WTC11 (cell line): ENCODE measurements around the gene SOWAHB. TPM values are rescaled to one million over a fixed set of nuclear protein-coding genes. Genes with fewer than 3 reads are reported as not detected.

Experiments used
- ATAC-seq: fragments of 200-7000 bp; cut with Tn5 transposase; 2 replicates; pipeline ENCODE4 v1.10.0; 2021; ENCODE audit warnings: mild to moderate bottlenecking, moderate library complexity
- CTCF ChIA-PET: fragments of 300-600 bp; sonication (Branson Sonifier 250); formaldehyde crosslinking; loops from one replicate; lab custom pipeline; 2021; ENCODE audit warnings: antibody characterized with exemption; lab: Charles Lee
- POLR2A ChIA-PET: fragments of 350-600 bp; sonication (Branson Sonifier 250); formaldehyde crosslinking; loops from one replicate; lab custom pipeline; 2021; ENCODE audit warnings: antibody characterized with exemption; lab: Charles Lee
- DNase-seq: peaks from one replicate; pipeline ENCODE4 v3.0.0; 2021; ENCODE audit warnings: low spot score
- H3K27ac Mint-ChIP-seq: 2 replicates; pipeline ENCODE4 v1.8.0; 2021; ENCODE audit warnings: mixed read lengths
- H3K27me3 Mint-ChIP-seq: 2 replicates; pipeline ENCODE4 v1.8.0; 2021; ENCODE audit warnings: low read depth, mild to moderate bottlenecking, moderate library complexity, mixed read lengths
- H3K36me3 Mint-ChIP-seq: 2 replicates; pipeline ENCODE4 v1.8.0; 2021; ENCODE audit warnings: mixed read lengths
- H3K4me1 Mint-ChIP-seq: 2 replicates; pipeline ENCODE4 v1.8.0; 2022; ENCODE audit warnings: mixed read lengths
- H3K4me3 Mint-ChIP-seq: 2 replicates; pipeline ENCODE4 v1.8.0; 2021; ENCODE audit warnings: mild to moderate bottlenecking, moderate library complexity, mixed read lengths
- H3K9me3 Mint-ChIP-seq: 2 replicates; pipeline ENCODE4 v1.8.0; 2021; ENCODE audit warnings: mixed read lengths
- CREB1 ChIP-seq: sonication (generic); formaldehyde crosslinking; IDR thresholded peaks from 2 replicates; pipeline ENCODE4 v1.8.0; 2023; ENCODE audit warnings: mild to moderate bottlenecking, missing genetic modification reagents
- NR1H2 ChIP-seq: sonication (generic); formaldehyde crosslinking; IDR thresholded peaks from 2 replicates; pipeline ENCODE4 v1.9.0; 2021; ENCODE audit warnings: mild to moderate bottlenecking, moderate library complexity, missing genetic modification reagents
- OVOL2 ChIP-seq: fragments of 250-450 bp; sonication (Bioruptor Pico); IDR thresholded peaks from 2 replicates; pipeline ENCODE4 v1.9.0; 2021; ENCODE audit warnings: mild to moderate bottlenecking, borderline replicate concordance
- SP1 ChIP-seq: sonication (generic); formaldehyde crosslinking; conservative IDR thresholded peaks from 2 replicates; pipeline ENCODE4 v1.8.1; 2022; ENCODE audit warnings: missing genetic modification reagents
- TEAD1 ChIP-seq: sonication (generic); formaldehyde crosslinking; IDR thresholded peaks from 2 replicates; pipeline ENCODE4 v1.8.0; 2022; ENCODE audit warnings: mild to moderate bottlenecking, missing genetic modification reagents
- ZNF232 ChIP-seq: sonication (generic); formaldehyde crosslinking; IDR thresholded peaks from 2 replicates; pipeline ENCODE4 v1.8.0; 2022; ENCODE audit warnings: mild to moderate bottlenecking, missing genetic modification reagents
- ZNF317 ChIP-seq: sonication (generic); formaldehyde crosslinking; IDR thresholded peaks from 2 replicates; pipeline ENCODE4 v1.8.1; 2023; ENCODE audit warnings: low read depth, mild to moderate bottlenecking, moderate library complexity, missing genetic modification reagents, borderline replicate concordance
- ZNF423 ChIP-seq: fragments of 250-450 bp; sonication (Bioruptor Pico); IDR thresholded peaks from 2 replicates; pipeline ENCODE4 v2.1.2; 2022; ENCODE audit warnings: mild to moderate bottlenecking, moderate library complexity
- ZNF671 ChIP-seq: fragments of 250-450 bp; sonication (Bioruptor Pico); IDR thresholded peaks from 2 replicates; pipeline ENCODE4 v1.8.0; 2021; ENCODE audit warnings: mild to moderate bottlenecking
- total RNA-seq: library from RNA; stranded (reverse); gene quantifications from 3 replicates; pipeline ENCODE4 v1.2.3, GENCODE V29; 2021
- TF ChIP-seq, protein P1 (sequence below): fragments of 250-450 bp; sonication (Bioruptor Pico); IDR thresholded peaks from 2 replicates; pipeline ENCODE4 v2.1.2; 2022; ENCODE audit warnings: mild to moderate bottlenecking, moderate library complexity
- TF ChIP-seq, protein P2 (sequence below): sonication (generic); formaldehyde crosslinking; IDR thresholded peaks from 2 replicates; pipeline ENCODE4 v1.8.1; 2022; ENCODE audit warnings: missing genetic modification reagents, borderline replicate concordance
- TF ChIP-seq, protein P3 (sequence below): sonication (generic); formaldehyde crosslinking; IDR thresholded peaks from 2 replicates; pipeline ENCODE4 v1.8.1; 2023; ENCODE audit warnings: mild to moderate bottlenecking, missing genetic modification reagents, borderline replicate concordance
- TF ChIP-seq, protein P4 (sequence below): sonication (generic); formaldehyde crosslinking; IDR thresholded peaks from 2 replicates; pipeline ENCODE4 v1.8.0; 2022; ENCODE audit warnings: mild to moderate bottlenecking, missing genetic modification reagents
- TF ChIP-seq, protein P5 (sequence below): sonication (generic); formaldehyde crosslinking; IDR thresholded peaks from 2 replicates; pipeline ENCODE4 v1.8.0; 2022; ENCODE audit warnings: mild to moderate bottlenecking, missing genetic modification reagents
- TF ChIP-seq, protein P6 (sequence below): fragments of 200-600 bp; IDR thresholded peaks from 2 replicates; pipeline ENCODE4 v1.8.0; 2022; ENCODE audit warnings: antibody characterized with exemption

The SOWAHB gene
- total RNA-seq, 1 experiment from 2014 or later: 1.5 TPM

DNA sequence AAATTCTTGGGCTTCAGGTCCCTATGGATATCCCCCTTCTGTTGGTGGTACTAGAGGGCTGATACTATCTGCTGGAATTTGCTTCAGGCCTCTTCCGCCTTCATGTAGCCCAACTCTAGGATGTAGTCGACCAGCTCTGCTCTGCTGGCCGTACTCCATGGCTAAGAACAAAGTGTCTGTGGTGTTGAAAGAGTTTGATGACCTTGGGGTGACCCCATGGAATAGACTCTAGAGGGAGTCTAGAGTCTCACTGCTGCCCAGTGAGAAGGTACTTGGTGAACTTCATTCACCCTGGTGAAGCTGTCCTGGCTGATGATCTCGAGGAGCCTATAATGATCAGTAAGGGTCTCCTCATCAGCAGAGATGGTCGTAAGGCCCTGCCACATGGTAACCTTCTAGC, 11.7 kb downstream of the SOWAHB start (continued):
- TF ChIP-seq, protein P1, sequence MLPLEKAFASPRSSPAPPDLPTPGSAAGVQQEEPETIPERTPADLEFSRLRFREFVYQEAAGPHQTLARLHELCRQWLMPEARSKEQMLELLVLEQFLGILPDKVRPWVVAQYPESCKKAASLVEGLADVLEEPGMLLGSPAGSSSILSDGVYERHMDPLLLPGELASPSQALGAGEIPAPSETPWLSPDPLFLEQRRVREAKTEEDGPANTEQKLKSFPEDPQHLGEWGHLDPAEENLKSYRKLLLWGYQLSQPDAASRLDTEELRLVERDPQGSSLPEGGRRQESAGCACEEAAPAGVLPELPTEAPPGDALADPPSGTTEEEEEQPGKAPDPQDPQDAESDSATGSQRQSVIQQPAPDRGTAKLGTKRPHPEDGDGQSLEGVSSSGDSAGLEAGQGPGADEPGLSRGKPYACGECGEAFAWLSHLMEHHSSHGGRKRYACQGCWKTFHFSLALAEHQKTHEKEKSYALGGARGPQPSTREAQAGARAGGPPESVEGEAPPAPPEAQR: no peak
- TF ChIP-seq, protein P2, sequence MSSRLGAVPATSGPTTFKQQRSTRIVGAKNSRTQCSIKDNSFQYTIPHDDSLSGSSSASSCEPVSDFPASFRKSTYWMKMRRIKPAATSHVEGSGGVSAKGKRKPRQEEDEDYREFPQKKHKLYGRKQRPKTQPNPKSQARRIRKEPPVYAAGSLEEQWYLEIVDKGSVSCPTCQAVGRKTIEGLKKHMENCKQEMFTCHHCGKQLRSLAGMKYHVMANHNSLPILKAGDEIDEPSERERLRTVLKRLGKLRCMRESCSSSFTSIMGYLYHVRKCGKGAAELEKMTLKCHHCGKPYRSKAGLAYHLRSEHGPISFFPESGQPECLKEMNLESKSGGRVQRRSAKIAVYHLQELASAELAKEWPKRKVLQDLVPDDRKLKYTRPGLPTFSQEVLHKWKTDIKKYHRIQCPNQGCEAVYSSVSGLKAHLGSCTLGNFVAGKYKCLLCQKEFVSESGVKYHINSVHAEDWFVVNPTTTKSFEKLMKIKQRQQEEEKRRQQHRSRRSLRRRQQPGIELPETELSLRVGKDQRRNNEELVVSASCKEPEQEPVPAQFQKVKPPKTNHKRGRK: no peak
- TF ChIP-seq CREB1 (CRISPR knock-in tag): no peak

DNA sequence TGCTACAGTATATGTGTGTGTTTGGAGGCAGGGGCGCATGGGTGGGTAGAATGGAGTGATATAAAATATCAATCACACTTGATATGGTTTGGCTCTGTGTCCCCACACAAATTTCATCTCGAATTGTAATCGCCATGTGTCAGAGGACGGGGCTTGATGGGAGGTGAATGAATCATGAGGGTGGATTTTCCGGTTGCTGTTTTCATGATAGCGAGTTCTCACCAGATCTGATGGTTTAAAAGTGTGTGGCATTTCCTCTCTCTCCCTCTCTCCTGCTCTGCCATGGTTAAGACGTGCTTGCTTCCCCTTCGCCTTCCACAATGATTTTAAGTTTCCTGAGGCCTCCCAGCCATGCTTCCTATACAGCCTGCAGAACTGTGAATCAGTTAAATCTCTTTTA, 14.8 kb downstream of the SOWAHB start:
- peaks cover 5% of the 10 kb centered on the region; the same call in 1 of the 2 replicates for H3K27me3 Mint-ChIP-seq
- CTCF ChIA-PET: no interaction called here
- H3K27ac Mint-ChIP-seq: no peak overlapping the region

More for the DNA sequence above, 14.8 kb downstream of the SOWAHB start:
- no peak for ATAC-seq
- H3K4me3 Mint-ChIP-seq: no peak overlapping the region
- H3K9me3 Mint-ChIP-seq: peaks cover 6% of the 10 kb centered on the region
- no peak for DNase-seq
- peaks cover 15% of the 10 kb centered on the region for H3K4me1 Mint-ChIP-seq
- no peaks in the 10 kb centered on the region; the same call in 1 of the 2 replicates for H3K36me3 Mint-ChIP-seq
- POLR2A ChIA-PET: no interaction called here
- TF ChIP-seq, protein P3, sequence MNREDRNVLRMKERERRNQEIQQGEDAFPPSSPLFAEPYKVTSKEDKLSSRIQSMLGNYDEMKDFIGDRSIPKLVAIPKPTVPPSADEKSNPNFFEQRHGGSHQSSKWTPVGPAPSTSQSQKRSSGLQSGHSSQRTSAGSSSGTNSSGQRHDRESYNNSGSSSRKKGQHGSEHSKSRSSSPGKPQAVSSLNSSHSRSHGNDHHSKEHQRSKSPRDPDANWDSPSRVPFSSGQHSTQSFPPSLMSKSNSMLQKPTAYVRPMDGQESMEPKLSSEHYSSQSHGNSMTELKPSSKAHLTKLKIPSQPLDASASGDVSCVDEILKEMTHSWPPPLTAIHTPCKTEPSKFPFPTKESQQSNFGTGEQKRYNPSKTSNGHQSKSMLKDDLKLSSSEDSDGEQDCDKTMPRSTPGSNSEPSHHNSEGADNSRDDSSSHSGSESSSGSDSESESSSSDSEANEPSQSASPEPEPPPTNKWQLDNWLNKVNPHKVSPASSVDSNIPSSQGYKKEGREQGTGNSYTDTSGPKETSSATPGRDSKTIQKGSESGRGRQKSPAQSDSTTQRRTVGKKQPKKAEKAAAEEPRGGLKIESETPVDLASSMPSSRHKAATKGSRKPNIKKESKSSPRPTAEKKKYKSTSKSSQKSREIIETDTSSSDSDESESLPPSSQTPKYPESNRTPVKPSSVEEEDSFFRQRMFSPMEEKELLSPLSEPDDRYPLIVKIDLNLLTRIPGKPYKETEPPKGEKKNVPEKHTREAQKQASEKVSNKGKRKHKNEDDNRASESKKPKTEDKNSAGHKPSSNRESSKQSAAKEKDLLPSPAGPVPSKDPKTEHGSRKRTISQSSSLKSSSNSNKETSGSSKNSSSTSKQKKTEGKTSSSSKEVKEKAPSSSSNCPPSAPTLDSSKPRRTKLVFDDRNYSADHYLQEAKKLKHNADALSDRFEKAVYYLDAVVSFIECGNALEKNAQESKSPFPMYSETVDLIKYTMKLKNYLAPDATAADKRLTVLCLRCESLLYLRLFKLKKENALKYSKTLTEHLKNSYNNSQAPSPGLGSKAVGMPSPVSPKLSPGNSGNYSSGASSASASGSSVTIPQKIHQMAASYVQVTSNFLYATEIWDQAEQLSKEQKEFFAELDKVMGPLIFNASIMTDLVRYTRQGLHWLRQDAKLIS (CRISPR knock-in tag): no peak
- TF ChIP-seq SP1 (no peak), NR1H2 (no peak), ZNF317 (CRISPR knock-in tag) (no peak), TEAD1 (no peak), ZNF423 (CRISPR knock-in tag) (no peak), OVOL2 (CRISPR knock-in tag) (no peak), ZNF232 (no peak), ZNF671 (CRISPR knock-in tag) (no peak)
- TF ChIP-seq, protein P4, sequence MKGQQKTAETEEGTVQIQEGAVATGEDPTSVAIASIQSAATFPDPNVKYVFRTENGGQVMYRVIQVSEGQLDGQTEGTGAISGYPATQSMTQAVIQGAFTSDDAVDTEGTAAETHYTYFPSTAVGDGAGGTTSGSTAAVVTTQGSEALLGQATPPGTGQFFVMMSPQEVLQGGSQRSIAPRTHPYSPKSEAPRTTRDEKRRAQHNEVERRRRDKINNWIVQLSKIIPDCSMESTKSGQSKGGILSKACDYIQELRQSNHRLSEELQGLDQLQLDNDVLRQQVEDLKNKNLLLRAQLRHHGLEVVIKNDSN (CRISPR knock-in tag): no peak
- TF ChIP-seq, protein P5, sequence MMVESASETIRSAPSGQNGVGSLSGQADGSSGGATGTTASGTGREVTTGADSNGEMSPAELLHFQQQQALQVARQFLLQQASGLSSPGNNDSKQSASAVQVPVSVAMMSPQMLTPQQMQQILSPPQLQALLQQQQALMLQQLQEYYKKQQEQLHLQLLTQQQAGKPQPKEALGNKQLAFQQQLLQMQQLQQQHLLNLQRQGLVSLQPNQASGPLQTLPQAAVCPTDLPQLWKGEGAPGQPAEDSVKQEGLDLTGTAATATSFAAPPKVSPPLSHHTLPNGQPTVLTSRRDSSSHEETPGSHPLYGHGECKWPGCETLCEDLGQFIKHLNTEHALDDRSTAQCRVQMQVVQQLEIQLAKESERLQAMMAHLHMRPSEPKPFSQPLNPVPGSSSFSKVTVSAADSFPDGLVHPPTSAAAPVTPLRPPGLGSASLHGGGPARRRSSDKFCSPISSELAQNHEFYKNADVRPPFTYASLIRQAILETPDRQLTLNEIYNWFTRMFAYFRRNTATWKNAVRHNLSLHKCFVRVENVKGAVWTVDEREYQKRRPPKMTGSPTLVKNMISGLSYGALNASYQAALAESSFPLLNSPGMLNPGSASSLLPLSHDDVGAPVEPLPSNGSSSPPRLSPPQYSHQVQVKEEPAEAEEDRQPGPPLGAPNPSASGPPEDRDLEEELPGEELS (CRISPR knock-in tag): no peak
- TF ChIP-seq, protein P6, sequence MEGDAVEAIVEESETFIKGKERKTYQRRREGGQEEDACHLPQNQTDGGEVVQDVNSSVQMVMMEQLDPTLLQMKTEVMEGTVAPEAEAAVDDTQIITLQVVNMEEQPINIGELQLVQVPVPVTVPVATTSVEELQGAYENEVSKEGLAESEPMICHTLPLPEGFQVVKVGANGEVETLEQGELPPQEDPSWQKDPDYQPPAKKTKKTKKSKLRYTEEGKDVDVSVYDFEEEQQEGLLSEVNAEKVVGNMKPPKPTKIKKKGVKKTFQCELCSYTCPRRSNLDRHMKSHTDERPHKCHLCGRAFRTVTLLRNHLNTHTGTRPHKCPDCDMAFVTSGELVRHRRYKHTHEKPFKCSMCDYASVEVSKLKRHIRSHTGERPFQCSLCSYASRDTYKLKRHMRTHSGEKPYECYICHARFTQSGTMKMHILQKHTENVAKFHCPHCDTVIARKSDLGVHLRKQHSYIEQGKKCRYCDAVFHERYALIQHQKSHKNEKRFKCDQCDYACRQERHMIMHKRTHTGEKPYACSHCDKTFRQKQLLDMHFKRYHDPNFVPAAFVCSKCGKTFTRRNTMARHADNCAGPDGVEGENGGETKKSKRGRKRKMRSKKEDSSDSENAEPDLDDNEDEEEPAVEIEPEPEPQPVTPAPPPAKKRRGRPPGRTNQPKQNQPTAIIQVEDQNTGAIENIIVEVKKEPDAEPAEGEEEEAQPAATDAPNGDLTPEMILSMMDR: no peak
